HG03060 (cell line): ENCODE data around the gene PTPN3.

Experiments
- ATAC-seq: cut with Tn5 transposase; IDR thresholded peaks from one replicate; pipeline ENCODE4 v1.9.1; 2021; ENCODE audit warnings: low read depth, moderate number of reproducible peaks; ENCODE audit not compliant: unreplicated experiment

The PTPN3 gene

GRCh38 chr9:109430231-109430630, 67.9 kb downstream of the PTPN3 start:
- no peak for ATAC-seq

GRCh38 chr9:109428854-109429253, 69.3 kb downstream of the PTPN3 start:
- ATAC-seq, result no peak

- no peak for ATAC-seq
Measured at GRCh38 chr9:109427886-109428285, 70.2 kb downstream of the PTPN3 start.

- no peak for ATAC-seq
Measured at GRCh38 chr9:109426626-109427402, 71.3 kb downstream of the PTPN3 start.

- no peak for ATAC-seq
Measured at GRCh38 chr9:109424618-109425017, 73.5 kb downstream of the PTPN3 start.

- no peak for ATAC-seq
Measured at GRCh38 chr9:109423877-109424276, 74.2 kb downstream of the PTPN3 start.

GRCh38 chr9:109422641-109423040, 75.5 kb downstream of the PTPN3 start:
- peak; percentile 72 for ATAC-seq

GRCh38 chr9:109421026-109421970, 76.8 kb downstream of the PTPN3 start:
- no peak for ATAC-seq

GRCh38 chr9:109419531-109419930, 78.6 kb downstream of the PTPN3 start:
- ATAC-seq, result no peak

- ATAC-seq, result no peak
Measured at GRCh38 chr9:109418827-109419226, 79.3 kb downstream of the PTPN3 start.

GRCh38 chr9:109417585-109418544, 80.2 kb downstream of the PTPN3 start:
- no peak for ATAC-seq

- ATAC-seq, result no peak
Measured at GRCh38 chr9:109417054-109417453, 81.1 kb downstream of the PTPN3 start.

GRCh38 chr9:109416135-109416706, 81.9 kb downstream of the PTPN3 start:
- no peak for ATAC-seq

GRCh38 chr9:109414125-109414785, 83.9 kb downstream of the PTPN3 start:
- no peak for ATAC-seq

GRCh38 chr9:109411798-109412352, 86.2 kb downstream of the PTPN3 start:
- peak; percentile 32 for ATAC-seq

- peak; percentile 76 for ATAC-seq
Measured at GRCh38 chr9:109411069-109411761, 86.9 kb downstream of the PTPN3 start.

- ATAC-seq, result no peak
Measured at GRCh38 chr9:109409773-109410397, 88.2 kb downstream of the PTPN3 start.
